ENCODE results near the gene UBE3D. TPM values are rescaled to one million over a fixed set of nuclear protein-coding genes. Genes with fewer than 3 reads are reported as not detected.

Gene UBE3D
- total and polyA plus RNA-seq, 12 donors = 1.9 to 4.6 (median 2.6) TPM

DNA sequence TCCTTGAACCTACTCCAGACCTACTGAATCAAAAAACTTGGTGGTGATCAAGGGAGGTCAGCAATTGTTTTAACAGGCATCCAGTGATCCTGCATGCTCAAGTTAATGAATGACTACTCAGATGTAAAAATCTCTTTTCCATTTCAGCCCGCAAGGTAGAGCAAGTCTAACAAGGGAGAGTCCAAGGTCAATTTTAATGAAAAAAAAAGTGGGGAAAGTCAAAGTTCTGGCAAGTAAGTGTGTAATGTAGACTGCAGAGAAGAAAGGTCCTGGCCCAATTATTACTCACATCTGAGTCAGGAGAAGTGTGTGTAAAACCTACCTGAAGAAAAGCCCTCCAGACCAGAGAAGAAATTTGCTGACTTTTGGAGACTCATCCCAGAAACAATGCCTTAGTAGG lies 193.5 kb downstream of the UBE3D start:
- no peak for DNase-seq
- Histone ChIP-seq H3K36me3 (no peaks in the 10 kb centered on the region), H3K9me3 (no peaks in the 10 kb centered on the region), H3K4me3 (no peak overlapping the region), H3K27me3 (no peaks in the 10 kb centered on the region), H3K4me1 (no peaks in the 10 kb centered on the region), H3K27ac (no peak overlapping the region)
- WGBS, 2 donors = 98 to 99% methylated on average over 1 of the region's 1 CpG
- TF ChIP-seq, protein P1, sequence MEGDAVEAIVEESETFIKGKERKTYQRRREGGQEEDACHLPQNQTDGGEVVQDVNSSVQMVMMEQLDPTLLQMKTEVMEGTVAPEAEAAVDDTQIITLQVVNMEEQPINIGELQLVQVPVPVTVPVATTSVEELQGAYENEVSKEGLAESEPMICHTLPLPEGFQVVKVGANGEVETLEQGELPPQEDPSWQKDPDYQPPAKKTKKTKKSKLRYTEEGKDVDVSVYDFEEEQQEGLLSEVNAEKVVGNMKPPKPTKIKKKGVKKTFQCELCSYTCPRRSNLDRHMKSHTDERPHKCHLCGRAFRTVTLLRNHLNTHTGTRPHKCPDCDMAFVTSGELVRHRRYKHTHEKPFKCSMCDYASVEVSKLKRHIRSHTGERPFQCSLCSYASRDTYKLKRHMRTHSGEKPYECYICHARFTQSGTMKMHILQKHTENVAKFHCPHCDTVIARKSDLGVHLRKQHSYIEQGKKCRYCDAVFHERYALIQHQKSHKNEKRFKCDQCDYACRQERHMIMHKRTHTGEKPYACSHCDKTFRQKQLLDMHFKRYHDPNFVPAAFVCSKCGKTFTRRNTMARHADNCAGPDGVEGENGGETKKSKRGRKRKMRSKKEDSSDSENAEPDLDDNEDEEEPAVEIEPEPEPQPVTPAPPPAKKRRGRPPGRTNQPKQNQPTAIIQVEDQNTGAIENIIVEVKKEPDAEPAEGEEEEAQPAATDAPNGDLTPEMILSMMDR (IDR thresholded peaks at IDR 0.05) = no peak
- intact Hi-C loops (cut with DNase I) = no loop called here
- ATAC-seq = no peak

DNA sequence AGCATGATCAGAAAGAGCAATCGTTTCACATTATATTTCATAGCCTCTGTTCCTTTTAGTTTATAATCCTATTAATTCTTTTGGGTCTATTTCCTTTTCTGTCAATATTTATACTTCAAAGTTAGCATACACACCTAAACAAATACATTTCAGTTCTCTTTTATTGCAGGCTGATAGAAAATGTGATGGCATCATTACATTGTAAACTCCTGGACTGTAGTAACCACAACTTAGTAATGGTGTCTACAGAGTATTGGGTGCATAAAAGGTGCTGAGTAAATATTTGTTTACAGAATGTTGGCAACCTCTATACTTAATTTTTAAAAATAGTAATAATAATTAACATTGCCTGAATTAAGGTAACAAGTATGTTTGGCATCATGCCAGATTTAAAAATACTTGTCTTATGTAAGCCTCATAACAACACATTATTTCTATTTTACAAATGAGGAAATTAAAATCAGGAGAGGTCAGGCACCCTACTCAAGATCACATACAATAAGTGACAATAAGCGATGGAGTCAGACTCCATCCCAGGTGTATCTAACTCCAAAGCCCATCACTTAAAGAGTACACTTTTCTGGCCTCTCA lies 195.0 kb downstream of the UBE3D start:
- TF ChIP-seq, protein P1 (IDR thresholded peaks at IDR 0.05) = no peak
- intact Hi-C loops (cut with DNase I) = no loop called here
- Histone ChIP-seq H3K36me3 (no peaks in the 10 kb centered on the region), H3K4me3 (no peak overlapping the region), H3K9me3 (no peaks in the 10 kb centered on the region), H3K4me1 (no peaks in the 10 kb centered on the region), H3K27me3 (no peaks in the 10 kb centered on the region), H3K27ac (no peak overlapping the region)
- DNase-seq = no peak
- ATAC-seq = no peak
- WGBS, 2 donors = 86 to 92% methylated on average over 2 of the region's 2 CpGs

DNA sequence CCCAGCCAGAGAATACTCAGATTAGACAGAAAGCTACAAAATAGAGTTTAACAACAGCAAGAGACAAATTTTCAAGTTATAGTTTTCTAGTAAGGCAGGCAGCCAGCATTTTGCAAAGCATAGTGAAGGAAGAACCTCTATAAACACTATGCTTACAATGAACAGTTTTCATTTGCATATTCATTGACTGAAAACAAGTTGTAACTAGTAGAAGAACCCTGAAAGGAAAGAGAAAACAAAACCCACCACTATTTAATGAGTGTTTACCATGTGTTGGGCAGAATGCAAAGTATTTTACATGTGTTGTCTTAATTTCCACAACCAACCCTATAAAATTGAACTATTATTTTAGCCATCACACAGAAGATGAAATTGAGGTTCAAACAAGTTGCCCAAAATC lies 196.1 kb downstream of the UBE3D start:
- H3K36me3 ChIP-seq = no peaks in the 10 kb centered on the region
- H3K27me3 ChIP-seq = no peaks in the 10 kb centered on the region
- no peak overlapping the region for H3K4me3 ChIP-seq
- H3K9me3 ChIP-seq = no peaks in the 10 kb centered on the region
- intact Hi-C loops (cut with DNase I) = no loop called here
- no peaks in the 10 kb centered on the region for H3K4me1 ChIP-seq
- H3K27ac ChIP-seq = no peak overlapping the region
- TF ChIP-seq, protein P1 (IDR thresholded peaks at IDR 0.05) = no peak
- ATAC-seq (no peak), DNase-seq (no peak)

DNA sequence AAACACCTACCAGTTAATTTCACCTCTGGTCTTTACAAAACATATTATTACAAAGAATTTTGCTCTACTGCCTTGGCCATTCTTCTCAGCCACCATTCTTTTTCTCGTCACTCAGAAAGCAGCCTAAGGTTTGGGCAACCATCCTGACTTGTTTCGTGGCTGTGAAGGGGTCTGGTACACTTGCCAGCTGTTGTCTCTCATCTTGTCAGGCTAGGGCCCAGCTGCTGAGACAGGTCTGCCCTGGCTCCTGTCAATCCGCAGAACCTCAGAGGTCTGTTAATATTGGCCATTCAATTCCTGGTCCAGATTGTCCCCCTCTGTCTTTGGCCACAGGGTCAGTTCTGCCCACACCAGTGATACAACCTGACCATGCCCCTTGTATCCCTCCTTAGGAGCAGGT lies 197.7 kb downstream of the UBE3D start:
- TF ChIP-seq, protein P1 (IDR thresholded peaks at IDR 0.05) = no peak
- no peaks in the 10 kb centered on the region for H3K36me3 ChIP-seq
- H3K27me3 ChIP-seq = no peaks in the 10 kb centered on the region
- 78 to 80% methylated on average over 3 of the region's 3 CpGs for WGBS, 2 donors
- H3K27ac ChIP-seq = no peak overlapping the region
- peaks cover 0 to 9% (median 0%) of the 10 kb centered on the region in 11 donors for H3K9me3 ChIP-seq
- intact Hi-C loops (cut with DNase I) = no loop called here
- ATAC-seq (no peak), DNase-seq (no peak)
- H3K4me1 ChIP-seq = no peaks in the 10 kb centered on the region
- H3K4me3 ChIP-seq = no peak overlapping the region
